Cardiac fibroblast (primary cell): ENCODE results near the gene TUBB.

Experiments
- DNase-seq, 2 donors: peaks; one replicate each; pipeline versions ENCODE4 v3.0.0 to v3.0.0-alpha.2; 2010; ENCODE audit warnings: low read depth in 2 of 2
- H3K4me3 ChIP-seq, 2 donors: replicated peaks in 1 of 2; 1 replicate in 1 of 2; 2 replicates in 1 of 2; pipeline ENCODE4 v1.5.1; 2011; ENCODE audit warnings: low read depth in 2 of 2, low read length in 2 of 2, mild to moderate bottlenecking in 2 of 2, moderate library complexity in 1 of 2
- CTCF ChIP-seq: IDR thresholded peaks from one replicate; pipeline ENCODE4 v1.5.1; 2011; ENCODE audit warnings: low read depth, mild to moderate bottlenecking, low read length, inconsistent platforms

The TUBB gene

GRCh38 chr6:30744054-30744805, 24.1 kb downstream of the TUBB start, which contains the start of gene IER3:
IER3 (minus strand) TSS chr6:30744547; CDS start chr6:30744518, 29 bp downstream.
- DNase-seq: peak; percentile 97 to 98
- TF ChIP-seq CTCF: peak; percentile 38
- peak within 1 kb of the TSS; percentile 89 to 99 for H3K4me3 ChIP-seq

- peak in 1 of 2 donors; percentile 49 for DNase-seq
- no peak overlapping the region for H3K4me3 ChIP-seq
- TF ChIP-seq CTCF: no peak
Measured at GRCh38 chr6:30747300-30747687, 27.1 kb downstream of the TUBB start.

GRCh38 chr6:30747902-30748769, 28.0 kb downstream of the TUBB start:
- no peak for TF ChIP-seq CTCF
- peak in 1 of 2 donors; percentile 42 for DNase-seq
- no peak overlapping the region for H3K4me3 ChIP-seq

- no peak overlapping the region for H3K4me3 ChIP-seq
- DNase-seq: peak; percentile 61 to 63
- TF ChIP-seq CTCF: no peak
Measured at GRCh38 chr6:30748851-30749540, 28.8 kb downstream of the TUBB start.

- no peak for DNase-seq
- TF ChIP-seq CTCF: no peak
- H3K4me3 ChIP-seq: no peak overlapping the region
Measured at GRCh38 chr6:30749554-30750378, 29.6 kb downstream of the TUBB start.

GRCh38 chr6:30750379-30750668, 30.2 kb downstream of the TUBB start:
- no peak overlapping the region for H3K4me3 ChIP-seq
- no peak for DNase-seq
- TF ChIP-seq CTCF: no peak
